Hippocampal formation (tissue), 2 donors: ENCODE data around the gene CLASP1.

Source experiments
- DNase-seq, 2 donors: peaks; one replicate each; lab custom pipeline; 2025; lab: John Stamatoyannopoulos, UW

Gene CLASP1

GRCh38 chr2:121372721-121373353 lies 276.4 kb downstream of the CLASP1 start:
- no peak for DNase-seq

DNA sequence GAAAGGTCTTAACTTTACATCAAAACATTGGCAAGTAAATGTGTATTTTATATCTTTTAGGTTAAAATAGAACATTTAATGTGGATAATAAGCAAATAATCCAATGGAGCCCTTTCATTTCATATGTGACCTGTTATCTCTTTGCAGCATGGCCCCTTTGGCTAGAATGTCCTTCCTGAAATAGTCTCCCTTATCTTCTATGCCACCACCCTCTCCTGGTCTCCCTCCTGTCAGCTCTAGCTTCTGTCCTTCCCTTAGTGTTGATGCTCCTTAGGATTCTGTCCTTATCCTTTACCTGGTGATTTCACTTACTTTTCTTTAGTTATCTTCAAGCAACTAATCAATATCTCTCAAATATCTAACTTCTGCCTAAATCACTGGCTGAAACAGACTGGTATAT lies 277.2 kb downstream of the CLASP1 start:
- DNase-seq: no peak

DNA sequence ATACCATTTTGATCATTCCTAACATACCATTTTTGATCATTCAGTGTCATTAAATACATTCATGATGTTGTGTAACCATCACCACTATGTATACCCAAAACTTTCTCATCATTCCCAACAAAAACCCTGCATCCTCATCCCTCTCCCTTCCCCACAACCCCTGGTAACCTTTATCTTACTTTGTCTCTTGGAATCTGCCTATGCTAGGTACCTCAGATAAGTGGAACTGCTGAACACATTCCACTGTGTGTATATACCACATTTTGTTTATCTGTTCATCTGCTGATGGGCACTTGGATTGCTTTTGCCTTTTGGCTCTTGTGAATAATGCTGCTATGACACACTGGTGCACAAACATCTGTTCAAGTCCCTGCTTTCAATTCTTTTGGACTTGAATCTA lies 280.4 kb downstream of the CLASP1 start:
- DNase-seq: no peak

DNA sequence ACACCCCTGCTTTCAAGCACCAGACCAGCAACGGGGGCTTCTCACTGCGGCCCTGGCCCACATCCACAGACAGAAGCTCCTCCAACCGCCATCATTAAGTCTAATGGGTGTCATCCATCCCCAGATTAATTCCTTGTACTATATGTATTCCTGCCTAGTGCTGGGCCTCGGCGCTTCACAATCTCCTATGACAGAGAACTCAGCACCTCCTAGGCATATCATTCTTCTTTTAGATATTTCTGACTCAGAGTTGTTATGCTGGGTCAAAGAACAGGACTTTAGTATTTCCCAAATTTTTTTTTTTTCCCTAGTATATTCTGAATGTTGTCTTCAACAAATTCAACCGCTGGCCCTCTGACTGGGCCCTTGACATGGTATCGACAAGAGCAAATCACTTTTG lies 281.1 kb downstream of the CLASP1 start:
- no peak for DNase-seq

- DNase-seq: no peak
Measured at GRCh38 chr2:121367246-121367900, 281.9 kb downstream of the CLASP1 start.

GRCh38 chr2:121366040-121366439 lies 283.2 kb downstream of the CLASP1 start:
- no peak for DNase-seq

GRCh38 chr2:121365061-121365460 lies 284.2 kb downstream of the CLASP1 start:
- no peak for DNase-seq

- no peak for DNase-seq
Measured at GRCh38 chr2:121363632-121364420, 285.4 kb downstream of the CLASP1 start.

DNA sequence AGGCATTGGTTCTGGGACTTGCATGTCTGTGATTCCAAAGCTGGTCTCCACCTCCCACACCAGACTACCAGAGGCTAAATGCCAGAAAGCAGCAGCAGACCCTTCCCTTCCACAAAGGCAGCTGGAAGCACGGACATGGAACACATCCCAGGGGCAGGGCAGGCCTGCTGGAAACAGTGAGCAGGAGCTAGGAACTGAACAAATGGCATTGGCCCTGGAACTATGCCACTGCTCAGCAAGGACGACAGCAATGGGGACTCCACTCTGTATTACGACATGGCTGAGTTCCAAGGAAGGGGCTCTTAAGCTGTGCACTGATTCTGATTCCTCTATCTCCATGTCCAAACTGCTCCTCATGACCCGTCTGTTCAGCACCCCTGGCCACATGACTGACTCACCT lies 286.5 kb downstream of the CLASP1 start:
- no peak for DNase-seq

- DNase-seq: no peak
Measured at GRCh38 chr2:121362226-121362625, 287.0 kb downstream of the CLASP1 start.

GRCh38 chr2:121360566-121361300 lies 288.5 kb downstream of the CLASP1 start:
- no peak for DNase-seq

DNA sequence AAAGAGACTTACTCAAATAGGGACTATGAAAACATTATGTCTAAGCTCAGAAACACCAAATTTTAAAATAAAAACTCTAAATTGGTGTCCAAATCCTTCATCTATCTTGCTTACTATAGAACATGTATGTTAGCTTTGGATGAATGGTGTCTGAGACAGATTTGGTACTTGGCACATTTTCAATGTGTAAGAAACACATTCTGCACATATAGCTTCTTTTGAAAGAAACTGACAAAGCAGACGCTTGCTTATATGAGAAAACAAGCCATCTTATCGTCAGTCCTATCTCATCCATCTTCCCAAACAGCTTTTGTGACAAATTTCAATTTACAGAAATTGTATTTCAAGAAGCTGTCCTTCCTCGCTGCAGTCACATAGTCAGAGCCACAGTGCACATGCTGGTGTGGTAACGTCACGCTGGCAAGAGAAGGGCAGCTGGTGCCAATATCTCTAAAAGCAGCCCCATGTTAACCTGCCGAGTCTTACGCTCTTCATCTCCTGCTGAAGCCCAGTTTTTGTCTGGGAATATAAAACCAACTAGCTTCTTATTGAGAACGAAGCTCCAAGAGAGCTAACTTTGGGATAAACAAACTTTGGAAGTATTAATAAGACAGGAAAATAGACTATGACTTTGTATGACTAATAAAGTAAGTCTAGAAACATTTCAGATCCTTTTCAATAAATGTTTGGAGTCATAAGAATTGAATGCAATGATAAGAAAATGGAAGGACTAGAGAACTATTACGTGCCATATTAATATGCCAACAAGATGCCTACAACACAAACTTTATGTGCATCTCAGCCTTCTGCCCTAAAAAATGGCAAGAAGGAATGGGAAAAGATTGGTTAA lies 289.3 kb downstream of the CLASP1 start:
- no peak for DNase-seq

DNA sequence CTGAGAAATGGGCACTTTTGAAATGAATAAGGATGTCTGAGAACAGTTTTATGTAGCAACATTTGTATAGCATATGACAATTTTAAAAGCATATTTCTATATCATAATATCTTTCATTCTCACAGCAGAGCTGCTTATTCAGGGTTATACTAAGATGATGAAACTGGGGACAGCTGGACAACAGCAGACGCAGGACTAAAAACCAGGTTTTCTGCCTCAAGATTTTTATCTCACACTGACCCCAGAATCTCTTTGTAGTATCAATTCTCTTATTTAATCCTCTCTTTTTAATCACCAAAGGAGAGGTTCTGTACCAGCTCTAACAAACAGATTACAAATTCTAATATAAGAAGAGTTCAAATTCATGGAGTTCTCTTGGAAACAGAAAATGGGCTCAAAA lies 290.1 kb downstream of the CLASP1 start:
- no peak for DNase-seq

DNA sequence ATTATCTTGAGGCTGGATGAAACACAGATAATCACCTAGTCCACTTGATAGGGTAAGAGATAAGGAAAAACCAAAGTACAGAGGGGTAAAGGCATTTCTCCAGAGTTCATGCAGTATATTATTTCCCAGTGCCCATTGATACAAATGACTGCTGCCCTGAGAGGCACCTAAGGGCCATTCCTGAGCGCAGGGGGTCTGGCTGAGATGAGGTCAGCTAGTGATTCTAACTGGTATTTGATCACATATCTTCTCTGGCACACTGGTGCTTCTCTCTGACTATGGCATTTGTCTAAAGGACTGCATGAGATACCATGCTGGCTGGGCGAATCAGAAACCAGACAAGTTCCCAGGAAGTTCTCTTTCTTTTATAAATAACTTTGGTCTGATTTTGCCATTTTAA lies 291.0 kb downstream of the CLASP1 start:
- no peak for DNase-seq

- DNase-seq: peak; percentile 24 to 70
Measured at GRCh38 chr2:121356058-121356640, 293.1 kb downstream of the CLASP1 start.

- DNase-seq: no peak
Measured at GRCh38 chr2:121355488-121355887, 293.8 kb downstream of the CLASP1 start.

DNA sequence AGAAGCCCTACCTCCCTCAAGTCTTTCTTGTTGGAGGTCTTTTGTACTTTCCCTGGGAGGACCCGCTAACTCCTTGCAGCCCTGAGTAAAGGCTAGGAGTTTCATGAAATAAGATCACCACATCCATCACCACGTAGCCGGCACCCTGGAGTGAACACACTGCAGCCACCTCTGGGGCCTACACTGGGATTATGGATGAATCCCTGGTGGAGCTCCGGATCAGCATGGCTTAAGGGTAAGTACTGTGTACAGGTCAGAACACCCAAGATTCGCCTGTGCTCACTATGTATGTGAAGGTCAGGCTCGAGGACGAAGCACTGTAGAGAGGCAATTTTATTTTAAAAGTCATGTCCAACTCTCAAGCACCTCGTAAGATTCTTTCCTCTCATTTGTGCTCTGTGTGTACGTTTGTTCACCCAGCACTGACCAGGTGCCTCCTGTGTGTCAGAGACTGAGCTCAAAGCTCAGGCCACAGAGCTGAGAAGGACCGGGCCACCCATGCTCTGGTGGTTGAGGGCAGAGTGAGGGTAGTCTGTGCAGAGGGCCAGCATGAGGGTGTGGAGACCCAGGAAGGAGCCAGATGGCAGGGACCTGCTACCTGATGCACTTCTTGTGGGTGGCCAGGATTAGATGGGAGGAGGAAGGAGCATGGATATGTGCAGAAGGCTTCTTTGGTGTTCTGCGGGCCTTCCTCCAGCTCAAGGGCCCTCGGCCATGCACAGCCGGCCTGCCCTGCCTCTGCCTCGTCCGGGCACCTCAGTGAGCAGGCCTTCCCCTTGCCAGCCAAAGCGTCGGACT lies 297.5 kb downstream of the CLASP1 start:
- DNase-seq: no peak

GRCh38 chr2:121350890-121351289 lies 298.4 kb downstream of the CLASP1 start:
- no peak for DNase-seq

- DNase-seq: no peak
Measured at GRCh38 chr2:121350402-121350775, 298.9 kb downstream of the CLASP1 start.

DNA sequence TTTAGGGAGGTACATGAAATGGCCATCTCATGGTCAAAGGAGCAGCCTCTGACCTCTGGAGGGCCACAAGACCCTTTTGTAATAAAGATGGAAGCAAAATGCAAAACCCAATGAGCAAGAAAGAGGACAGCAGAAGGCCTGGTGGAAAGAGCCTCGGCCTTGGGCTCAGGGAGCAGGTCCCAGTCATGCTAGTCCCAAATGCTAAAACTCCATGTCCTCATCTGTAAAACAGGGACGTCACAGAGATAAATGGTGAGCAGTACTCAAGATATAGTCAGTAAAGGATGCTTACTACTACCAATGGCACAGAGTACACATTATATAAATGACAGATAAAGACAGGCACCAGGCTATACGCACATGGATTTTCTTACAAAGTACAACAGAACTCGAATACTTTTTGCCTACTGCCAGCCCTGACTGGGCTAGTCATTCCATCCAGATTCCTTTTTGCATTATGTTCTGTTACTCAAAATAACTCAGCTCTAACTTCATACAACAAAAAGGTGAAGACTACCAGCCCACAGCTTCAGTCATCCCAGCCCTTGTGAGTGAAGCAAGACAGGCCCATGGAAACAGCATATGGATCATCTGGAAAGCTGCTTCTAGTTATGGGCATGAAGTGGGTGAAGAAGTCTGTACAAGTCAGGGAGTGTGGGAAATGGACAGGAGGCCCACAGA lies 299.4 kb downstream of the CLASP1 start:
- no peak for DNase-seq
